OCI-LY3 (cell line): ENCODE measurements around the gene IL1R1.

Source experiments
- H2AFZ ChIP-seq: fragments of 200-600, 300-600 bp; shearing (Covaris generic); 2 replicates; pipeline ENCODE4 v1.6.0; 2014; ENCODE audit warnings: antibody characterized with exemption, low read depth, low read length
- H3K27ac ChIP-seq: fragments of 200-600, 300-600 bp; sonication (generic); 2 replicates; pipeline ENCODE4 v1.5.1; 2014; ENCODE audit warnings: mild to moderate bottlenecking, low read length, moderate library complexity, mixed read lengths
- H3K27me3 ChIP-seq: fragments of 200-600, 300-600 bp; sonication (generic); 2 replicates; pipeline ENCODE4 v1.6.1; 2014; ENCODE audit warnings: low read depth, low read length, mixed read lengths
- H3K36me3 ChIP-seq: fragments of 200-600, 300-600 bp; sonication (generic); replicated peaks from 2 replicates; pipeline ENCODE3; 2014; ENCODE audit warnings: low read depth, low read length, mixed read lengths
- H3K4me1 ChIP-seq: fragments of 300-600, 200-600 bp; sonication (generic); 2 replicates; pipeline ENCODE4 v1.6.1; 2014; ENCODE audit warnings: low read length, mixed read lengths
- H3K4me2 ChIP-seq: fragments of 200-600, 300-600 bp; sonication (generic); 2 replicates; pipeline ENCODE4 v1.6.1; 2014; ENCODE audit warnings: low read length, mixed read lengths
- H3K4me3 ChIP-seq: fragments of 300-600, 200-600 bp; sonication (generic); 2 replicates; pipeline ENCODE4 v1.5.1; 2014; ENCODE audit warnings: antibody characterized with exemption, mild to moderate bottlenecking, low read length, moderate library complexity
- H3K79me2 ChIP-seq: fragments of 300-600, 200-600 bp; shearing (Covaris generic); 2 replicates; pipeline ENCODE4 v1.6.1; 2014; ENCODE audit warnings: mild to moderate bottlenecking, low read length, mixed read lengths
- H3K9ac ChIP-seq: fragments of 300-600, 200-600 bp; shearing (Covaris generic); 2 replicates; pipeline ENCODE4 v1.6.0; 2014; ENCODE audit warnings: mild to moderate bottlenecking, low read length, moderate library complexity
- H3K9me3 ChIP-seq: fragments of 200-600, 300-600 bp; shearing (Covaris generic); 2 replicates; pipeline ENCODE4 v1.6.1; 2014; ENCODE audit warnings: low read length, mixed read lengths; ENCODE audit not compliant: insufficient read depth
- H4K20me1 ChIP-seq: fragments of 200-600, 300-600 bp; sonication (generic); 2 replicates; pipeline ENCODE4 v1.6.1; 2016; ENCODE audit warnings: low read length, mixed read lengths; ENCODE audit not compliant: insufficient read depth
- EZH2phosphoT487 ChIP-seq: fragments of 200-600 bp; shearing (Covaris generic); IDR thresholded peaks from 2 replicates; pipeline ENCODE4 v1.6.1; 2018; ENCODE audit warnings: antibody characterized with exemption, mixed run types, low read depth
- TF ChIP-seq, protein P1 (sequence below): fragments of 200-600, 300-600 bp; sonication (generic); IDR thresholded peaks from 2 replicates; pipeline ENCODE4 v1.5.1; 2014; ENCODE audit warnings: antibody characterized with exemption, low read length, low read depth

The IL1R1 gene

DNA sequence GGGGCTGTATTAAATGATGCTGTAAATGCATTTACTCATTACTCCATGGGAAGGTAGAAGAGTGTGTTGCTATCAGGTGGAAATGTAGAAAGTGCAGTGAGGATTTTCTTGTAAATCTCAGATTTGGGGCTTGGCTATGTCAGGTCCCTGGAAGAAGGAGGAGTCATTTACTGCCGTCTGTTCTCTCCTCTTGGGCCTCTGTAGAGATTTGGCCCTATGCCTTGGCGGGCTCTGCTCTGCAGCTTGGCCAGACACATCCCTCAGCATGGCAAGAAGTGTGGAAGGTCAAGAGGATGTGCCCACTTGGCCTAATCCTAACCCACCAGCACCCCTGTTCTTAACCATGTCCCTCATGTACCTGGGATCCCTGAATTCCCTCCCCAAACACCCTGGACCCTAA is 6.7 kb downstream of the IL1R1 start:
- H3K9me3 ChIP-seq = peaks cover 18% of the 10 kb centered on the region
- no peak overlapping the region for H3K9ac ChIP-seq
- H3K4me2 ChIP-seq = no peak overlapping the region
- H3K36me3 ChIP-seq = no peaks in the 10 kb centered on the region
- no peaks in the 10 kb centered on the region for H3K4me1 ChIP-seq
- TF ChIP-seq, protein P1, sequence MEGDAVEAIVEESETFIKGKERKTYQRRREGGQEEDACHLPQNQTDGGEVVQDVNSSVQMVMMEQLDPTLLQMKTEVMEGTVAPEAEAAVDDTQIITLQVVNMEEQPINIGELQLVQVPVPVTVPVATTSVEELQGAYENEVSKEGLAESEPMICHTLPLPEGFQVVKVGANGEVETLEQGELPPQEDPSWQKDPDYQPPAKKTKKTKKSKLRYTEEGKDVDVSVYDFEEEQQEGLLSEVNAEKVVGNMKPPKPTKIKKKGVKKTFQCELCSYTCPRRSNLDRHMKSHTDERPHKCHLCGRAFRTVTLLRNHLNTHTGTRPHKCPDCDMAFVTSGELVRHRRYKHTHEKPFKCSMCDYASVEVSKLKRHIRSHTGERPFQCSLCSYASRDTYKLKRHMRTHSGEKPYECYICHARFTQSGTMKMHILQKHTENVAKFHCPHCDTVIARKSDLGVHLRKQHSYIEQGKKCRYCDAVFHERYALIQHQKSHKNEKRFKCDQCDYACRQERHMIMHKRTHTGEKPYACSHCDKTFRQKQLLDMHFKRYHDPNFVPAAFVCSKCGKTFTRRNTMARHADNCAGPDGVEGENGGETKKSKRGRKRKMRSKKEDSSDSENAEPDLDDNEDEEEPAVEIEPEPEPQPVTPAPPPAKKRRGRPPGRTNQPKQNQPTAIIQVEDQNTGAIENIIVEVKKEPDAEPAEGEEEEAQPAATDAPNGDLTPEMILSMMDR = no peak
- TF ChIP-seq EZH2phosphoT487 = no peak
- H3K27ac ChIP-seq = no peak overlapping the region
- H3K4me3 ChIP-seq = no peak overlapping the region
- H4K20me1 ChIP-seq = no peaks in the 10 kb centered on the region
- H3K79me2 ChIP-seq = no peaks in the 10 kb centered on the region
- H3K27me3 ChIP-seq = no peaks in the 10 kb centered on the region
- H2AFZ ChIP-seq = no peak overlapping the region

DNA sequence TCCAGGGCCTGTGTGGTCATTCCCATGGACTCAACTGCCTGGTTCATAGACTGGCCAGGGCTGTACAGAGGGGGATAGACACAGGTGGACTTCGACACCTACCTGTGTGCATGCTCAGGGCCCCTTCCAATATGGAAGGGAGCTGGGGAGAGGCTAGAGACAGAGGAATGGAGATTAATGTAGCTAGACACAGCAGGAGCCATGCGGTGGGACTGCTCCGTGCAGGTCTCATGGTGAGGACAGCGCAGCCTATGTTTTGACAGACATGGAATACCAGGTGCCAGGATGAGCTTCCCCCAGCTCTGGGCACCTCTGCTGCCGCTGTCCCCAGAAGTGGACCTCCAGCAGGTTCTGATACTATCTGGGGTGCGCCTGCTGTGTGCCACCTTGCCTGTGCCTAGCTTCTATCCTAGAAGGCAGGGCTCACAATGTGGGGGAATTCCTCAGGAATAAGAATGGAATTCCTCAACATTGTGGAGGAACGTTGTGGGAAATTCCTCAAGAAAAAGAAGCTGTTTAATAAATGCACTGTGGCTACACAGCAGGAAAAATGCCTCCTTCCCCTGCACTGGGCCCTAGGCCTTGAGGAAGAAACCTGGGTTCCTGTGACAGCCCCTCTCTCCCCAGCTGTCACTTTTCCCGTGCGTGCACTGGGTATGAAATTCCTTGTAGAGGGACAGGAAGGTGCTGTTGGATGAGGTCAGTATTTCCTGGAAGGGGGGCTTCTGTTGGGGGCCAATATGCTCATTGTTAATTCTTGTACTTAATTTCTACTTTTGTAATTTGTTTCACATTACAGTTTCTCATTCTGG is 7.3 kb downstream of the IL1R1 start:
- no peaks in the 10 kb centered on the region for H3K27me3 ChIP-seq
- peaks cover 18% of the 10 kb centered on the region for H3K9me3 ChIP-seq
- no peaks in the 10 kb centered on the region for H3K36me3 ChIP-seq
- H3K9ac ChIP-seq = no peak overlapping the region
- no peaks in the 10 kb centered on the region for H3K79me2 ChIP-seq
- H3K27ac ChIP-seq = no peak overlapping the region
- no peak overlapping the region for H3K4me2 ChIP-seq
- no peak overlapping the region for H3K4me3 ChIP-seq
- no peak for TF ChIP-seq EZH2phosphoT487
- TF ChIP-seq, protein P1 = no peak
- H3K4me1 ChIP-seq = no peaks in the 10 kb centered on the region
- H4K20me1 ChIP-seq = no peaks in the 10 kb centered on the region
- no peak overlapping the region for H2AFZ ChIP-seq

DNA sequence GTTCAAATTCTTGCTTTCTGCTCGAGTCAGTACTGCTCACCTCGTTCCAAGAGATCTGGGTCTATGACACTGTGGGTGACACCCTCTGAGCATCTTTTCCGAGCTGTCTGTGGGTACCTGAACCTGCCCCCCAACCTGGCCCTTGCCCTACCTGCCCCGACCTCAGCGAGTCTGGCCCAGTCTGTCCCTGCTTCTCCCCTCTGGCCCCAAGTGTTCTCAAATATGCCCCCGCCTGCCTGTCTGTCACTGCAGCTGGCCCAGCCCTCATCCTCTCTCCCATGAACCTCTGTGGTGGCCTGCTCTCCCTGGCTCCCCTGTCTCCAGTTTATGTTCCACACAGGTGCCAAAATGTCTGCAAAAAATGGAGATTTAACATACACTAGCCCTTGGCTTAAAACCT is 11.8 kb downstream of the IL1R1 start:
- Histone ChIP-seq H3K27ac (no peak overlapping the region), H3K4me1 (no peaks in the 10 kb centered on the region), H3K79me2 (no peaks in the 10 kb centered on the region), H2AFZ (no peak overlapping the region), H3K27me3 (no peaks in the 10 kb centered on the region), H3K4me2 (no peak overlapping the region), H3K9me3 (no peaks in the 10 kb centered on the region), H3K4me3 (no peak overlapping the region), H3K36me3 (no peaks in the 10 kb centered on the region), H3K9ac (no peak overlapping the region), H4K20me1 (no peaks in the 10 kb centered on the region)
- TF ChIP-seq EZH2phosphoT487 = no peak
- TF ChIP-seq, protein P1 = no peak

DNA sequence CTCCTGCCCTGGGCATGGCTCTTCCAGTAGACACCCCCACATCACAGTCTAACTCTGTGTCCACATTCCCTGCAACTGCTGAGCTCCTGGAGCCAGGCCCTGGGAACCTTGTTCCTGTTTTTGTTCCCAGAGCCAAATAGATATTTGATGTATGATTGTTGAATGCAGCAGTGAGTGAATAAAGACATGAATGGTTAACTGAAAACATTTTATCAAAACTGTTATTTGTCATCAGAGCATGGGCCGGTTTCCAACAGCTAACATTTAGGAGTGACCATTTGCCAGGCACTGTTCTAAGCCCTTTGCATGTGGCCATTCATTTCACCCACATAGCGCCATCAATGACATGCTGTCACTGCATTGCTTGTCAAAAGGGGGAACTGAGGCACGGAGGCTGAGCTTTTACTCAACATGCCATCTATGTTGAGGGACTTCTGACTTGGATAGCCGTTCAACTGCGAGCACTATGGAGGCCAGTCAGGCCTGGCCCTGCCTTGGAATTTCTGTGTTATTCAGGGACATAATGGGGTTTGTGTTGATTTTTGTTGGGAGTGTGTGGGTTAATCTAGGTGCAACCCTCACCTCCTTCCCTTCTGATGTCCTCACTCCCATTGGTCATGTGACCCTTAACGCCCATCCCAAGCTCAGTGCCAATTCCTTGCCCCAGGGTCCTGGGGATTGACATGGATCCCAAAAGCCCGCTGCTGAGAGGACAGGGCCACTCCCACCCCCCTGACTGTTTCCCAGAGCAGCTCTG is 12.6 kb downstream of the IL1R1 start:
- no peak overlapping the region for H3K4me2 ChIP-seq
- no peak overlapping the region for H3K27ac ChIP-seq
- no peaks in the 10 kb centered on the region for H3K9me3 ChIP-seq
- TF ChIP-seq, protein P1 = no peak
- TF ChIP-seq EZH2phosphoT487 = no peak
- H3K79me2 ChIP-seq = no peaks in the 10 kb centered on the region
- no peaks in the 10 kb centered on the region for H4K20me1 ChIP-seq
- no peak overlapping the region for H2AFZ ChIP-seq
- no peaks in the 10 kb centered on the region for H3K27me3 ChIP-seq
- no peaks in the 10 kb centered on the region for H3K36me3 ChIP-seq
- no peaks in the 10 kb centered on the region for H3K4me1 ChIP-seq
- H3K9ac ChIP-seq = no peak overlapping the region
- H3K4me3 ChIP-seq = no peak overlapping the region
